HG03432 (cell line): ENCODE results near the gene ANKRD30B.
"Not testable (repeated sequence)": the region's sequence is repeated elsewhere in the genome, so short reads cannot be mapped to it uniquely, and the experiment has no call there.

ENCODE experiments used
- ATAC-seq: cut with Tn5 transposase; IDR thresholded peaks from one replicate; pipeline ENCODE4 v1.9.1; 2021; ENCODE audit warnings: mild to moderate bottlenecking, moderate library complexity; ENCODE audit not compliant: unreplicated experiment

Gene ANKRD30B

GRCh38 chr18:14747513-14748474 lies at the start of gene ANKRD30B:
ANKRD30B (plus strand) TSS chr18:14748172; CDS start chr18:14748420, 248 bp downstream.
- no peak for ATAC-seq

DNA sequence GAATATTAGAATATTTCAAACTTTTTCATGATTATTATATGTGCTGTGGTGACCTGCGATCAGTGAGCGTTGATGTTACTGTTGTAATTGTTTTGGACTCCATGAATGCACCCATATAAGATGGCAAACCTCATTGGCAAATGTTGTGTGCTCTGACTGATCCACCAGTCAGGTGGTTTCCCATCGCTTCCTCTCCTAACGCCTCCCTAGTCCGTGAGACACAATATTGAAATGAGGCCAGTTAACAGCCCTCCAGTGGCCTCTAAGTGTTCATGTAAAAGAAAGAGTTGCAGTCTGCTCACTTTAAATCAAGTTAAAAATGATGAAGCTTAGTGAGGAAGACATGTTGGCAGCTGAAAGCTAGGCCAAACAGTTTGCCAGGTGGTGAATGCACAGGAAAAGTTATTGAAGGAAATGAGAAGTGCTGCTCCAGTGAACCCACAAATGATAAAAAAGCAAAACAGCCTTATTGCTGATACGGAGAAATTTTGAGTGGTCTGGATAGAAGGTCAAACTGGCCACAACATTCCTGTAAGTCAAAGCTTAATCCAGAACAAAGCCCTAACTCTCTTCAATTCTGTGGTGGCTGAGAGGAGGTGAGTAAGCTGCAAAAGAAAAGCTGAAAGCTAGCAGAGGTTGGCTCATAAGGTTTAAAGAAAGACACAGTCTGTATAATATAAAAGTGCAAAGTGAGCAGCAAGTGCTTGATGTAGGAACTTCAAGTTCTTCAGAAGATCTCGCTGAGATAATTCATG lies 46.5 kb upstream of the ANKRD30B start:
- ATAC-seq: not testable (repeated sequence)

DNA sequence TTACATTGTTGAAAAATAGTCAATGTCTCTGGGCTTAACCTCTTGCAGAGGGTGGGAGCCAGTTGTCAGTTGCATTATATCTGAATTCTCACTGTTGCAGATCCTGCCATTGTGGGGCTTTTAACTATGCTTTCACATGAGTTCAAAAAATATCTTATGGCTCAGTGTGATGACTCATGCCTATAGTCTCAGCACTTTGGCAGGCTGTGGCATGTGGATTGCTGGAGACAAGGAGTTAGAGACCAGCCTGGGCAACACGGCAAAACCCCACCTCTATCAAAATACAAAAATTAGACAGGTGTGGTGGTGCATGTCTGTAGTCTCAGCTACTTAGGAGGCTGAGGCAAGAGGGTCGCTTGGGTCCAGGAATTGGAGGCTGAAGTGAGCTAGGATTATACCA lies 38.2 kb upstream of the ANKRD30B start:
- ATAC-seq: not testable (repeated sequence)

- not testable (repeated sequence) for ATAC-seq
These were observed 26.4 kb upstream of the ANKRD30B start for GRCh38 chr18:14721569-14721968.

GRCh38 chr18:14739056-14739455 lies 8.9 kb upstream of the ANKRD30B start:
- not testable (repeated sequence) for ATAC-seq

DNA sequence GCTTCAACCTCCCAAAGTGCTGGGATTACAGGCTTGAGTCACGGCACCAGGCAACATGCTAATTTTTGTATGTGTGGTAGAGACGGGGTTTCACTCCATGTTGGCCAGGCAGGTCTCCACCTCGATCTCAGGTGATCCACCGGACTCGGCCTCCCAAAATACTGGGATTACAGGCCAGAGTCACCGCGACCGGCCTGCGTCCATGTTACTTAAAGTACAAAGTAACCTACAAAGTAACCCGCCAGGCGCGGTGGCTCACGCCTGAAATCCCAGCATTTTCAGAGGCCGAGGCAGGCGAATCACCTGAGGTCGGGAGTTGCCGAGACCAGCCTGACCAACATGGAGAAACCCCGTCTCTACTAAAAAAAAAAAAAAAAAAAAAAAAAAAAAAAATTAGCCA lies 1.1 kb upstream of the ANKRD30B start:
- no peak for ATAC-seq

DNA sequence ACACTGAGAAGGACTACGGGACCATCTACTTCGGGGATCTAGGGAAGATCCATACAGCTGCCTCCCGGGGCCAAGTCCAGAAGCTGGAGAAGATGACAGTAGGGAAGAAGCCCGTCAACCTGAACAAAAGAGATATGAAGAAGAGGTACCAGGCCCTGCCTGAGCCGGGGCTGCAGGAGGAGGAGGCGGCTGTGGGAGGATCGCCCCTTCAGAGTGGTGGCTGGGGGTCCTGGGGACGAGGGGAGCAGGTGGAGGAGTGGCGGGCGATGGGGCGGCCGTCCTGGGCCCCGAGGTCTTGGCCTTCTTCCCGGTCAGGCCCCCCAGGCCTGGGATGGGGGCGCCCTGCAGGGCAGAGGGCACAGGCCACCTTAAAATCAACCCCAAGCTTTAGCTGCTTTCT lies 524 bp downstream of the ANKRD30B start:
- no peak for ATAC-seq

DNA sequence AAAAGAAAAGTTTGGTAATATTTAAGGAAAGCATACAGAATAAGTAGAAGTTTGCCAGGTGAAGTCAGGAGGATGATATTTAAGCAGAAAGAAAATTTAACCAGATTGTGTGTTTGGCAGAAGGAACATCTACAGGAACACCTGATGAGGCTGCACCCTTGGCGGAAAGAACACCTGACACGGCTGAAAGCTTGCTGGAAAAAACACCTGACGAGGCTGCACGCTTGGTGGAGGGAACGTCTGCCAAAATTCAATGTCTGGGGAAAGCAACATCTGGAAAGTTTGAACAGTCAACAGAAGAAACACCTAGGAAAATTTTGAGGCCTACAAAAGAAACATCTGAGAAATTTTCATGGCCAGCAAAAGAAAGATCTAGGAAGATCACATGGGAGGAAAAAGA lies 15.6 kb downstream of the ANKRD30B start:
- not testable (repeated sequence) for ATAC-seq

DNA sequence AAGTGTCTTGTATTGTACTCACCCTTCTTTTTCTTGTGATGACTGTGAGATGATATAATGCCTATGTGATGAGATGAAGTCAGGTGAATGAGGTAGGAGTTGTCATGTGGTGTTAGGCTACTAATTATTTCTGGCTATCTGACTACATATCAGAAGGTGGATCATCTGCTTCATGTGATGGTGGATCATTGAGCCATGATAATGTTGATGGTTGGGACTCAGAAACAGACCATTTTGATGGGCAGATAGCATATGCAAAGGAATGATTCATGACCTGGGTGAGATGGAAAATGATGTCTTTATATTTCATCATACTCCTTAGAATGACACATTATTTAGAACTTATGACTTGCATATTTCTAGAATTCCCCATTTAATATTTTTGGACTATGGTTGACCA lies 19.5 kb downstream of the ANKRD30B start:
- ATAC-seq: no peak

DNA sequence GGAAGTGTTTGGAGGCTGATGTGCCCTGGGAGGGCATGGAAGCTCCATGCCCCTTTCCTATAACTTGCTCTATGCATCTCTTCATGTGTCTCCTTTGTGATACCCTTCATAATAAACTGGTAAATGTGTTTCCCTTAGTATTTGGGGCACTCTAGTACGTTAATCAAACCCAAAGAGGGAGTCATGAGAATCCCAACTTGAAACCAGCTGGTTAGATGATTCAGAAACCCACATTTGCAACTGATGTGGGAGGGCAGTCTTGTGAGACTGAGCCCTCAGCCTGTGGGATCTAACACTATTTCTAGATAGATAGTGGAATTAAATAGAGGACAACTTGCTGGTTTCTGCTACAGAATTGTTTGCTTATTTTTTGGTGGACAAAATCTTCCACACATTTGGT lies 20.3 kb downstream of the ANKRD30B start:
- no peak for ATAC-seq

DNA sequence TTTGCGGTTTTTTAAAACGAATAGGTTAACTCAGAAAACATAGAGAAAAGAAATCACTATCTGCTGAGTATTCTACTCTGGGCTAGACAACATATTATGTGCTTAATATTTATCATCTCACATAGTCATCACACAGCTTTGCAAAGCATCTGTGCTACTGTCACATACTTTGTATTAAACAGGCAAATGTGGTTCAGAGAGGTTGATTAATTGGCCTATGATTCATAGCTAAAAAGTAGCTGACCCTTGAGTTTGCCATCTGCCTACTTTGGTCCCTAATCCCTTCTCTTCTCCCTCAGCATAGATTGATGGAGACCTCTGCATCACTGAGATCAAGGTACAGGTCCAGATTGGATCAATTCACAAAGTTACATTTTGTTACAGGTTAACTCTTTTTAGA lies 21.4 kb downstream of the ANKRD30B start:
- no peak for ATAC-seq

DNA sequence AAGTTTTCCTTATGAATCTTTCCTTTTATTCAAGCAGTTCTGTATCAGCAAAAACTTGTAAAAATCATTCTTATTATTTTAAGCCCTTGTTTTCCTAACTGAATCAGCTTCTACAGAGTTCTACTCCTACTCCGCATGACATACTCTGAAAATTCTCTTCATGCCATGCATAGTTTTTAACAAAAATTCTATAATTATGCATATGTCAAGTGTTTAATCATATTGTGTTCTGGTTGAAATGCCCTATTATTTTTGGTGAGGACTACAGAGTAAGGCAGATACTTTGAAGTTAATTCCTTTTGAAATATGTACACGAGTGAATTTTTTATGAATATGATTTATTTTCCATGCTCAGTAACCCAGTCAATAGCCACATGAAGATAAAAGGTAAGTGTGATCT lies 28.8 kb downstream of the ANKRD30B start:
- no peak for ATAC-seq

GRCh38 chr18:14781671-14782070 lies 33.7 kb downstream of the ANKRD30B start:
- ATAC-seq: no peak

- no peak for ATAC-seq
These were observed 36.2 kb downstream of the ANKRD30B start for GRCh38 chr18:14784133-14784532.

DNA sequence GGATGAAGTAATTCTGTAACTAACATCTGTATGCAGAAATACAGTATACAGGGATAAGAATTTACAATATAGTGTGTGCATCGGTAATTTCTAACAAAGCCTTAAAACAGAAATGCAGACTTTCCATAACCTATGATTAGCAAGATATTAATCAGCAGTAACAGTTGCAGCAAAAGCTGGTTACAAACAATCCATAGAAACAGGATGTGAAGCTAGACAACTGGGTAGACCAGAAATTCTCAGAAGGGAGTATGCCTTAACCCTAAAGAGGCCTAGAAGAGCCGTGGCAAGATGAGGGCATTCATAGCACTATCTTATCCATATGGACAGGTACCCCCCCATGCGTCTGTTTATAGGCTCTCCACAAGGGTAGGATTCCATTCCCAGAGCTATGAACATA lies 48.9 kb downstream of the ANKRD30B start:
- ATAC-seq: not testable (repeated sequence)

DNA sequence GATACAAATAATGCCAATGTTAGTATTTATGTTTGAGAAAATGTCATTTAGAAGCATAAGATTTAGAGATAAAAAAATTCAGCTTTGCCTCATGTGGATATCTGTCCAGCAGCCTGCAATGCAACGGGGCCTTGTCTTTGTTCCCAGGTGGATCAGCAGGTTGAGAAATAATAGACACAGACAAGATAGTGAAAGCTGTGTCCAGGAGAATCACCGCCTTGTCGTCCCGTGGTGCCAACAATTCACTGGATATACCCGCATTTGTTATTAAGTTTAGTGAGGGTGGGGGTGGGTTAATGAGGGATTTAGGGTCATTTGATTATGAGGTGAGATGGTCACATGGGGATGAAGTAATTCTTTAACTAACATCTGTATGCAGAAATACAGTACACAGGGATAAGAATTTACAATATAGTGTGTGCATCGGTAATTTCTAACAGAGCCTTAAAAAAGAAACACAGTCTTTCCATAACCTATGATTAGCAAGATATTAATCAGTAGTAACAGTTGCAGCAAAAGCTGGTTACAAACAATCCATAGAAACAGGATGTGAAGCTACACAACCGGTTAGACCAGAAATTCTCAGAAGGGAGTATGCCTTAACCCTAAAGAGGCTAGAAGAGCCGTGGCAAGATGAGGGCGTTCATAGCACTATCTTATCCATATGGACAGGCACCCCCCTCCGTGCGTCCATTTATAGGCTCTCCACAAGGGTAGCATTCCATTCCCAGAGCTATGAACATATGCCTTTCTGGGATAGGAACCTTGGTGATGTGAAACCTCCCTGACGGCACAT lies 50.2 kb downstream of the ANKRD30B start:
- ATAC-seq: not testable (repeated sequence)

DNA sequence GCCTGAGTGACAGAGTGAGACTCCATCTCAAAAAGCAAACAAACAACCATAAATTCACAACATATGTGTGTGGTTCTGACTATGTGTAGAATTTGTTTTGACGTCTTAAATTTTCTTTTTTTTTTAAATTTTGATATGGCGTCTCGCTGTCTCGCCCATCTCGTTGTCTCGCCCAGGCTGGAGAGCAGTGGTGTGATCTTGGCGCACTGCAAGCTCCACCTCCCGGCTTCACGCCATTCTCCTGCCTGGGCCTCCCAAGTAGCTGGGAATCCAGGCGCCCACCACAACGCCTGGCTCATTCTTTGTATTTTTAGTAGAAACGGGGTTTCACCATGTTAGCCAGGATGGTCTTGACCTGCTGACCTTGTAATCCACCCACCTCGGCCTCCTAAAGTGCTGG lies 63.1 kb downstream of the ANKRD30B start:
- not testable (repeated sequence) for ATAC-seq

- not testable (repeated sequence) for ATAC-seq
These were observed 79.1 kb downstream of the ANKRD30B start for GRCh38 chr18:14826972-14827632.

DNA sequence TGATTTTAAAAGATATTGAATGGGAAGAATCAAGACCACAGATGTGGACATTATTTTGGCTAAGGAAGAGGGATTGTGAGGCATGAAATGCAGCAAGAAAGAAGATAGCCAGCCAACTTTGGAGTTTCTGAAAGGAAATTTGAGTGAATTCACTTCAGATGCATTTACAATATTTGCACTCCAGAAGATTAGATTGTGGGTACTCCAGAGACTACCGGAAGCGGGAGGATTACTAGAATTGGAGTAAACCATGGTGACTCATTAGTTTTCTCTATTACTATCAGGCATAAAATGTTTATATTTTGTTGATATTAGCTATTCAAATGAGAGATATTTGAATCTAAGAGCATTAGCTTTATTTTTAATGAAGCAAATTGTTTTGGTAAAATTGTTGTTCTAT lies 93.6 kb downstream of the ANKRD30B start:
- not testable (repeated sequence) for ATAC-seq

GRCh38 chr18:14851533-14851932 lies 103.6 kb downstream of the ANKRD30B start:
- ATAC-seq: not testable (repeated sequence)
